NCI-H2227 (cell line): Measurements from ENCODE around the gene PTPN6.

ENCODE experiments used
- DNase-seq: peaks from one replicate; lab custom pipeline; 2025; ENCODE audit not compliant: unreplicated experiment; lab: John Stamatoyannopoulos, UW

The PTPN6 gene

DNA sequence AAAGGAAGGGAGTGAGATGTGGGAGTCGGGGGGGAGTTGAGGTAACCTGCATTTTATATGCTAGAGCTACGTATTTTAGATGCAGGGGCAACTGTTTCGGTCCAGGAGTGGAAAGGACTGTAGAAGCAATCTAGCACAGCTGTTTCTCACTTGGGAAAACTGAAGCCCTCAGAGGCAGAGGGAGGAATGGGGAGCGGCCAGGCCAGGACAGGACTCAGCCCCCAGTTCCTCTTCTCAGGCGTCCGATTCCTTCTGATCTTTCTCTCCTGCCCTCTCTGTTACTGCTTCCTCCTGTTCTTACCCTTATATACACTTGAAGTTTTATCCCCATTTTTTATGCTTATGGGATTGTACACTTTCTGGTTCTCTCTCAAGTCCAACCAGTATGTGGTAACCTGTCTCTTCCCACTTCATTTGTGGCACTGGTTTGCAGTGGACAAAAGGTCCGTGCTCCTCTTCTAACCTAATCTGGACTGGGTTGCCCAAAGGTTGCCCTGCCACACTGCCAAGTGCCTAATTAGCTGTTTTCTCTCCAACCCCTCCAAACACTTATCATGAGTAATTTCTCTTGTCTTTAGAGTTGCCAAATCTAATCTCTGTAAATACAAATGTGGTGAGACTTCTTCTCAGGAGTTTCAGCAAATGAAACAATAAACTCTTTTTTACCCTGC lies 50.9 kb downstream of the PTPN6 start:
- no peak for DNase-seq

- DNase-seq, result no peak
These were observed 53.2 kb downstream of the PTPN6 start for GRCh38 chr12:7004287-7004803.

DNA sequence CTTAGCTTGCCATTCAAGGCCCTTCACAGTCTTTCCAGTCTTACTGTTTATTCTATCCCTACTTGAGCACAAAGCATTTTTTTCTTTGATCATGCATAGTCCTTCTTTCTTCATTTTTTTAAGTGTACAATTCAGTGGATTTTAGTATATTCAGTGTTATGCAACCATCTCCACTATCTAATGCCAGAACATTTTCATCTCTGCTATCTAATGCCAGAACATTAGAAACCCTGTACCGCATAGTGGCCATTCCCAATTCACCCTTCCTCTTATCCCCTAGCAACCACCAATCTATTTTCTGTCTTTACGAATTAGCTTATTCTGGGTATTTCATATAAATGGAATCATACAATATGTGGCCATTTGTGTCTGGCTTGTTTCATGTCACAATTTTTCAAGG lies 53.7 kb downstream of the PTPN6 start:
- no peak for DNase-seq

- no peak for DNase-seq
These were observed 54.2 kb downstream of the PTPN6 start for GRCh38 chr12:7005311-7005710.

- no peak for DNase-seq
These were observed 55.5 kb downstream of the PTPN6 start for GRCh38 chr12:7006639-7007038.

DNA sequence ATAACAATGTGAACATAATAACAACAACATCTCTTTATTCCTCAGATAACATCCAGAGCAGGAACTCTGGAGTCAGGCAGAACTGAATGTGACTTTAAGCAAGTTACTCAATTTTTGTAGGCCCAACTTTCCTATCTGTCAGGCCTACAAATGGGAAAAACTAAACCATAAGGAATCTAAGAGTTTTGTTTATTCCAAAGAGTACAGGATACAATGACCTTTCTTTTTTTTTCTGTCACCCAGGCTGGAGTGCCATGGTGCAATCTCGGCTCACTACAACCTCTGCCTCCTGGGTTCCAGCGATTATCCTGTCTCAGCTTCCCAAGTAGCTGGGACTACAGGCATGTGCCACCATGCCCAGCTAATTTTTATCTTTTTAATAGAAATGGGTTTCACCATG lies 57.7 kb downstream of the PTPN6 start:
- DNase-seq, result no peak

DNA sequence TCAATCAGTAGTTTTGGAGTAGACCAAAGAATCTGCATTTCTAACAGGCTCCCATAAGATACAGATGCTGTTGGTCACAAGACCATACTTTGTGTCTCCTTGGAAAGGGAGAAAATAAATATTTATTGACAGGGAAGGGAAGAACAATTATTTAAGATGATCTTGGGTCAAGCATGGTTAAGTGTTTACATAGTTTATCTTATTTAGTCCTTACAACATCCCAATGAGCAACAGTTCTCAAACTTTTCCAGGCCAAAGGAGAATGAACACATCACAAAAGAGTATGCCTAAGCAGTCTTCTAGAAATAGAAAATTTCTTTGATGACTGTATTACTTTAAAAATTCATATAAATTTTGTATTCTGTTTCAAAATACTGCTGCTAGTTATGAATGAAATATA lies 58.4 kb downstream of the PTPN6 start:
- no peak for DNase-seq
